Smooth muscle cell (in vitro differentiated cells): ENCODE results near the gene SPATC1L. TPM values are rescaled to one million over a fixed set of nuclear protein-coding genes. Genes with fewer than 3 reads are reported as not detected.

Source experiments
- DNase-seq: peaks from one replicate; lab custom pipeline; 2025; ENCODE audit not compliant: unreplicated experiment; lab: John Stamatoyannopoulos, UW
- H2AFZ ChIP-seq: fragments of 200-600 bp; sonication (generic); 2 replicates; pipeline ENCODE4 v1.6.0; 2016; ENCODE audit warnings: antibody characterized with exemption, low read depth, mild to moderate bottlenecking
- H3F3A ChIP-seq: fragments of 200-600 bp; sonication (generic); 2 replicates; pipeline ENCODE4 v1.6.0; 2017; ENCODE audit warnings: antibody characterized with exemption, low read depth
- H3K27ac ChIP-seq: fragments of 200-600 bp; sonication (generic); 2 replicates; pipeline ENCODE4 v1.5.1; 2016; ENCODE audit warnings: low read depth, mild to moderate bottlenecking
- H3K27me3 ChIP-seq: fragments of 200-600 bp; sonication (generic); 2 replicates; pipeline ENCODE4 v1.6.1; 2016; ENCODE audit warnings: low read depth, mild to moderate bottlenecking
- H3K36me3 ChIP-seq: fragments of 200-600 bp; sonication (generic); 2 replicates; pipeline ENCODE4 v1.5.1; 2016; ENCODE audit warnings: low read depth
- H3K4me1 ChIP-seq: fragments of 200-600 bp; sonication (generic); 2 replicates; pipeline ENCODE4 v1.5.1; 2016; ENCODE audit warnings: low read depth
- H3K4me2 ChIP-seq: fragments of 200-600 bp; sonication (generic); 2 replicates; pipeline ENCODE4 v1.6.0; 2016; ENCODE audit warnings: mild to moderate bottlenecking
- H3K4me3 ChIP-seq: fragments of 200-600 bp; sonication (generic); 2 replicates; pipeline ENCODE4 v1.5.1; 2016; ENCODE audit warnings: mild to moderate bottlenecking
- H3K79me2 ChIP-seq: fragments of 200-600 bp; sonication (generic); 2 replicates; pipeline ENCODE4 v1.6.0; 2016; ENCODE audit warnings: low read depth, mild to moderate bottlenecking
- H3K9ac ChIP-seq: fragments of 200-600 bp; sonication (generic); 2 replicates; pipeline ENCODE4 v1.6.0; 2016; ENCODE audit warnings: low read depth
- H3K9me3 ChIP-seq: fragments of 200-600 bp; sonication (generic); replicated peaks from 2 replicates; pipeline ENCODE4 v1.5.1; 2016; ENCODE audit warnings: low read depth
- H4K20me1 ChIP-seq: fragments of 200-600 bp; sonication (generic); 2 replicates; pipeline ENCODE4 v1.6.0; 2016; ENCODE audit warnings: low read depth
- WGBS: methylation state at CpG from one replicate; pipeline ENCODE4 v1.1.7; 2016; ENCODE audit warnings: low lambda C conversion rate; 5-methylcytosine and 5-hydroxymethylcytosine counted together
- polyA plus RNA-seq: library from polyadenylated mRNA; unstranded; fragments of >200 nt; fragmentation: Nextera tagmentation; extraction: Ambion mirVana; gene quantifications from 2 replicates; pipeline ENCODE4 v1.2.1, GENCODE V29; 2016
- total RNA-seq: library from RNA; depleted of rRNA; stranded (reverse); fragments of >200 nt; gene quantifications from 2 replicates; pipeline ENCODE4 v1.2.3, GENCODE V29; 2014
- TF ChIP-seq, protein P1 (sequence below): fragments of 200-600 bp; sonication (generic); IDR thresholded peaks from 2 replicates; pipeline ENCODE4 v1.5.1; 2017; ENCODE audit warnings: borderline replicate concordance, mild to moderate bottlenecking, antibody characterized with exemption; ENCODE audit not compliant: insufficient read depth, poor library complexity, severe bottlenecking

SPATC1L gene
- total and polyA plus RNA-seq, 2 experiments from 2014 or later, result 6.4 to 36.5 TPM

DNA sequence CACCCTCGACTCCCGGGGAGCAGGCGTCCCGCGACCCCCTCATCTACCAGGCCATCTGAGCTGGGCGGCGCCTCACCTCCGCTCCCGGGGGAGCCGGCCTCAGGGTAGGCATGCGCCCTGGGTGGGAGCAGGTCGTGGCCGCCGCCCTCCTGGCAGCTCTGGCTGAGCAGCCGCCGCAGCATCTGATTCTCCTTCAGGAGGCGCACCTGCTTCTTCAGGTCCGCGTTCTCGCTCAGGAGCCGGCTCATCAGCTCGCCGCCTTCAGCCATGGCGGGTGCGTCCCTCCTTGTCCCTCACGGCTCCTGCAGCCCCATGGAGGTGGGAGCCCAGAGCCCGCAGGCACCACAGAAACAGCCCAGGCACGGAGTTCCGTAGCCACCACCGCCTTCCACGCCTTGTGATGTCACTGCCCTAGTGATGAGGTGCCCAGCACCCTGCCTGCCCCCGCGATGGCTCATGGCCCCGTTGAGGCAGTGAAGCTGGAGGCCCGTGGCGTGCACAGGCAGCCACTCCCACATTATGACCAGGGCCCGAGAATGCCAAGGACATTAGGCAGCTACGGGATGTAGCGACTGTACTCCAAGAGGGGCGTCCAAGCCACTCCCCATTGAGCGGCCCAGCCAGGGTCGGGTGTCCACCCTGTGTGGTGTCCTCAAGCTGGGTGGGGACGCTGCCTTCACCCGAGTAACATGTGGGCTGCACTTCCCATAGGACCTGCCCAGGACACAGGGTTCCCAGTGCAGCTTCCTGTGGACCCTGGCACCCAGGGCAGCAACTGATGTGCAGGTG, 1.5 kb downstream of the SPATC1L start:
- TF ChIP-seq, protein P1, sequence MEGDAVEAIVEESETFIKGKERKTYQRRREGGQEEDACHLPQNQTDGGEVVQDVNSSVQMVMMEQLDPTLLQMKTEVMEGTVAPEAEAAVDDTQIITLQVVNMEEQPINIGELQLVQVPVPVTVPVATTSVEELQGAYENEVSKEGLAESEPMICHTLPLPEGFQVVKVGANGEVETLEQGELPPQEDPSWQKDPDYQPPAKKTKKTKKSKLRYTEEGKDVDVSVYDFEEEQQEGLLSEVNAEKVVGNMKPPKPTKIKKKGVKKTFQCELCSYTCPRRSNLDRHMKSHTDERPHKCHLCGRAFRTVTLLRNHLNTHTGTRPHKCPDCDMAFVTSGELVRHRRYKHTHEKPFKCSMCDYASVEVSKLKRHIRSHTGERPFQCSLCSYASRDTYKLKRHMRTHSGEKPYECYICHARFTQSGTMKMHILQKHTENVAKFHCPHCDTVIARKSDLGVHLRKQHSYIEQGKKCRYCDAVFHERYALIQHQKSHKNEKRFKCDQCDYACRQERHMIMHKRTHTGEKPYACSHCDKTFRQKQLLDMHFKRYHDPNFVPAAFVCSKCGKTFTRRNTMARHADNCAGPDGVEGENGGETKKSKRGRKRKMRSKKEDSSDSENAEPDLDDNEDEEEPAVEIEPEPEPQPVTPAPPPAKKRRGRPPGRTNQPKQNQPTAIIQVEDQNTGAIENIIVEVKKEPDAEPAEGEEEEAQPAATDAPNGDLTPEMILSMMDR, result no peak

DNA sequence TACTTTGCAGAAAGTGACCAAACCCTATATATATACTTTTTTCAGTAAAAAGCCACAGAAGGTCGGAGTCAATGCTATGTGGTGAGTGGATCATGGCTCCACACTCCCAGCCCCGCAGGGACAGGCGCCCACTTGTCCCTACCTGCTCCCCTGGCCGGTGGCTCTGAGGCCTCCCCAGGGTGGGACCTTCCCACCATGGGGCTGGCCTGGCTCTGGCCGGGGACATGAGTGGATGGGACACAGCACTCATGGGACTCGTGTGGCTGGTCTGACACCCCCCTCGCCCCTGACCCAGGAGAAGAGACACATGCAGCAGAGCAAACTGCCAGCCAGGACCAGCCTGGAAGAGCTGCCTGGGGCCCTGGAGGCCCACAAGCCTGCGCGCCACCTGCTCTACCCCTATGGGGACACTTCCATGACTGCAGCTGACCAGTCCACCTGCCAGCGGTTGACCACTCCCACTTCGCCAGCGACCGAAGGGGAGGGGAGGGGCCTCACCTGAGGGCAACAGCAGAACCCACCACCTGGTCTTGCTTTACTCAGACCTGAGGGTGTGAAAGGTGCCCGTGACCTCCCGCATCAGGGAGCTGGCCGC, 2.2 kb downstream of the SPATC1L start:
- Histone ChIP-seq H3K9me3 (no peaks in the 10 kb centered on the region), H3K4me3 (no peak overlapping the region), H3K4me1 (peaks cover 3% of the 10 kb centered on the region), H3K36me3 (no peaks in the 10 kb centered on the region), H3K9ac (no peak overlapping the region), H4K20me1 (no peaks in the 10 kb centered on the region), H3K79me2 (peaks cover 7% of the 10 kb centered on the region), H3K27me3 (no peaks in the 10 kb centered on the region), H2AFZ (no peak overlapping the region), H3F3A (no peaks in the 10 kb centered on the region), H3K27ac (no peak overlapping the region), H3K4me2 (no peak overlapping the region)
- TF ChIP-seq, protein P1, result no peak
- WGBS, result 95% methylated on average over 15 of the region's 16 CpGs
- DNase-seq, result no peak

More for the DNA sequence above, 1.5 kb downstream of the SPATC1L start:
- Histone ChIP-seq H2AFZ (no peak overlapping the region), H3K4me3 (no peak overlapping the region), H3K4me1 (peaks cover 3% of the 10 kb centered on the region), H3K9me3 (no peaks in the 10 kb centered on the region), H3K79me2 (peaks cover under 1% of the 10 kb centered on the region), H3K9ac (no peak overlapping the region), H3K27ac (no peak overlapping the region), H3F3A (no peaks in the 10 kb centered on the region), H3K27me3 (no peaks in the 10 kb centered on the region), H4K20me1 (no peaks in the 10 kb centered on the region), H3K36me3 (no peaks in the 10 kb centered on the region), H3K4me2 (no peak overlapping the region)
- DNase-seq, result no peak
- 93% methylated on average over 44 of the region's 44 CpGs for WGBS

GRCh38 chr21:46181436-46181835, 2.8 kb downstream of the SPATC1L start:
- H4K20me1 ChIP-seq, result no peaks in the 10 kb centered on the region
- H3K27ac ChIP-seq, result no peak overlapping the region
- no peaks in the 10 kb centered on the region for H3K36me3 ChIP-seq
- H3K9ac ChIP-seq, result no peak overlapping the region
- H3K4me3 ChIP-seq, result no peak overlapping the region
- H3K4me1 ChIP-seq, result peaks cover 3% of the 10 kb centered on the region
- H3K79me2 ChIP-seq, result peaks cover 11% of the 10 kb centered on the region
- TF ChIP-seq, protein P1, result no peak
- WGBS, result 96% methylated on average over 14 of the region's 19 CpGs
- no peak for DNase-seq
- no peaks in the 10 kb centered on the region for H3K27me3 ChIP-seq
- no peak overlapping the region for H3K4me2 ChIP-seq
- H2AFZ ChIP-seq, result no peak overlapping the region
- H3F3A ChIP-seq, result no peaks in the 10 kb centered on the region
- no peaks in the 10 kb centered on the region for H3K9me3 ChIP-seq
